HEK293T (cell line): ENCODE measurements around the gene CCDC85B.

Source experiments
- BHLHE40 ChIP-seq: fragments of 450-650 bp; IDR thresholded peaks from 2 replicates; pipeline ENCODE4 v1.6.1; 2016; ENCODE audit warnings: mild to moderate bottlenecking, moderate library complexity, borderline replicate concordance
- TARDBP ChIP-seq: fragments of 450-650 bp; IDR thresholded peaks from 2 replicates; pipeline ENCODE4 v1.6.1; 2016

DNA sequence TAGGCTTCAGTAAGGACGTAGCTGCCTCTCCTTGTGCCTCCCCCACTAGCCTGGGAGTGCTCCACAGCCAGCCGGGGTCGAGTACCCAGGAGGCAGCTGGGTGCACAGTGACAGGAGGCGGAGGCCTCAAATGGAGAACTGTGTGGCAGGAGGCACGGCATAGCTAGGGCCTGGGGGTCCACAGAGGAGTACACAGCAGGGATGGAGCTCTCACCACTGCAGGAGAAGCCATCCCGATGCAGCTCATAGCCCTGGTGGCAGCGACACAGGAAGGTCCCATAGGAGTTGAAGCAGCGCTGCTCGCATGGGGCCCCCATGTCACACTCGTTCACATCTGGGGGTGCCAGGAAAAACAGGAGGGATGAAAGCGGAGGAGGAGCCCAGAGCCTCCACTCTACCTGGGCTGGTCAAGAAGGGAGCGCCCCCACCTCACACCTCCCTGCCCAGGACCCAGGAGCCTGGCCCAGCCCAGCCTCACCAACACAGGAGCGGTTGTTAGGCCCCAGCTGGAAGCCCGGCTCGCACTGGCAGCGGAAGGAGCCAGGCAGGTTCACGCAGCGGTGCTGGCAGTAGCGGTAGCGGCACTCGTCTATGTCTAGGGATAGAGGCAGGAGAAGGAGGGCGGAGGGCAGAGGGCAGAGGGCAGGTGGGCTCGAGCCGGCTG lies 20.7 kb upstream of the CCDC85B start:
- TF ChIP-seq TARDBP (no peak), BHLHE40 (no peak)
